ENCODE results near the gene NAP1L4.

Gene NAP1L4

GRCh38 chr11:2990617-2991451, 1.3 kb downstream of the NAP1L4 start:
- no peak for DNase-seq

DNA sequence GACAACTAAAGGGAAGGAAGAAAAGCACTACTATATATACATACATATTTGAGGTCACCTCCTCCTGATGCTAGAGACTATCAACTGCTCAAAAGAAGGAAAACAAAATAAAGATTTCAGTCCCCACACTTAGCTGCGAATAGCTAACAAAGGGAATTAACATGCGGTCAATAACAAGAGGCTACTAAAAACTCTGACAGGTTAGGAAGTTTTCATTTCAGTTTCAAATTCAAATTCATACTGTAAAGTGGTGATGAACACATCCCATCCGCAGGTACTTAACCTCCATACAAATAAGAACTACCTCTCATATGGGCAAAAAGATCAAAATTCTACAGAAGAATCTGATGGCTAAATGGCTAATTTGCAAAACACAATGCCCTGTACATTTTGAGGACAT, 2.6 kb downstream of the NAP1L4 start:
- no peak for DNase-seq

DNA sequence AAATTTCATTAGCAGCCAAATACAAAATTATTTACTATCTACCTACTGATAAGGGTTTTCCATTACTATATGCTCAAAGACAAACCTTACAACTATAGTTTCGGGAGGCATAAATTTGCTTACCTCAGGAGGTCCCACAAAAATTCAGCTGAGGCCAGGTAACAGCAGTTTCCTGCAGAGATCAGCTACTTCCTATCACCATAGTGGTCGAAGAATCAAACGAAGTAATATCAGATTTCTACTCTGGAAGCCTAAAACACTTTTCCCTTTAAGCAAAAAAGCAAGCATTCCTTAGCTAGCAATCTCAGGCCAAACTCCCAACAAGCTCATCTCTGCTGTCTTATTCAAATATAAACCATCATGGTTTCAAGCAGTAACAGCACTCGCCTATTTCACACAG, 3.1 kb downstream of the NAP1L4 start:
- no peak for DNase-seq

DNA sequence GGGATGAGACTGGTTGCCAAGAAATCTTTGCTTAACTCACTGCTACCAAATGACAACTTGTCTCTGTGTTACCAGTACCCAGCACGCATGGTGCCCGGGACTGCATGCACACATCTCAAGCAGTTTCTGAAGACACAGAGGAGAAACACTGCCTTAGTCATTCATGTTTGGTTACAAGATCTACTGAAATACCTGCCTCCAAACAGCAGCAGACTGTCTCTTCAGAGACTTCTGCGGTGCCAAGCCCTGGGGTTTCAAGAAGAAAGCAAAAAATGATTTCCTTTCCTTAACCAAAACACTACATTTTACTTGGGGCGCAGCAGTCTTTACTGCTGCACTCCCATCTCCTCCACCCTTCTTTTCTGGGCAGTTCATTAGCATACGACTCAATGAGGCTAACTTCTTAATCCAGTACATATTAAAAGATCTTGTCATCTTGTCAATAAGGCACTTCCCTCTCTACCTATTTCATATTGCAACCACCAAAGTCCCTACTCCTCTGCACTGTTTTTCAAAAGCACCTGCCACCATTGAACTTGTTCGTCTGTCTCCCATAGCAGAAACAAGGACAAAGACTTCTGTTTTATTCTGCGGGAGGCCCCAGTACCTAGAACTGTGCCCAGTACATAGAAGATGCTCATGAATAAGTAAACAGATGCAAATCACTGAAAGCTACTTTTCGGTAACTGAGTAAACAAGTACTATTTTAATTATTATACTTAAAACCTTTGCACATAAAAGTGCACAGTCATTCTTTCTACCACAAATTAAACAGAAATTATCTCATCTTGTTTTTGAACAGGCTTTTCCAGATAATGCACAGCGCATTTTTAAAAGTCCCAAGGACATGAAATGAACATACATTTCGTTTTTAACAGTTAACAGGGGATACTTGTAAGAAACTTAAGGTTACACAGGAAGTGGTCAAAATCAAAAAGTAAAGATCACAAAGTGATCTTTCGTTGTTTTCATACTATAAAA, 4.0 kb downstream of the NAP1L4 start:
- no peak for DNase-seq

- no peak for DNase-seq
Observed at GRCh38 chr11:2983908-2984307, 8.2 kb downstream of the NAP1L4 start.

- DNase-seq, result no peak
Observed at GRCh38 chr11:2982214-2982613, 9.9 kb downstream of the NAP1L4 start.

DNA sequence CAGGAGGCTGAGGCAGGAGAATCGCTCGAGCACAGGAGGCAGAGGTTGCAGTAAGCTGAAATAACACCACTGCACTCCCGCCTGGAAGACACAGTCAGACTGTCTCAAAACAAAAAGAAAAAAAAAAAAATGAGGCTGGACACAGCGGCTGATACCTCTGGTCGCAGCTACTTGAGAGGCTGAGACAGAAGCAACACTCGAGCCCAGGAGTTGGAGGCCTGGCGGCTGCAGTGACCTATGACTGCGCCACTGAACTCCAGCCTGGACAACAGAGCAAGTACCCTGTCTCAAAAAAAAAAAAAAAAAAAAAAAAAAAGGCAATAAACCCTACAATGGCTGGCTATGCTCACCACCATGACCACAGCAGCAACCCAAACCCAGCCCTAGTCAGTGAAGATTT, 11.0 kb downstream of the NAP1L4 start:
- no peak for DNase-seq

GRCh38 chr11:2980168-2980840, 11.8 kb downstream of the NAP1L4 start:
- DNase-seq, result no peak

DNA sequence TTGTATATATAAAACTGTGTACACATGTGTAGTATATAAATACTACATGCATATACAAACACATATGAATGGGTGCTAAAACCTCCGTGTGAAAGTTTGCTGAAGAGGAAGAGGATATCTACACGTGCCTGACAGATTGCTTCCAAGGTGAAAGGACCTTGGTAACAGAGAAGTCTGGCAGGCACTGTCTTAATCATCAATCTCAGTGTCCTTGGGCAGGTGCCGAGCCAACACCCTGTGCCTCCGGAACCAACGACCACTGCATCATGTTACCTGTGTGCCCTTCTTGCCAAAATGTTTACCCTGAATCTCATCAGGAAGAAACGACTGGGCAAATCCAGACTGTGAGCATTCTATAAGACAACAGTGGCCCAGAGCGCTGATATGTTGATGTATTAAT, 15.0 kb downstream of the NAP1L4 start:
- no peak for DNase-seq

GRCh38 chr11:2976294-2977063, 15.7 kb downstream of the NAP1L4 start:
- DNase-seq, result no peak

DNA sequence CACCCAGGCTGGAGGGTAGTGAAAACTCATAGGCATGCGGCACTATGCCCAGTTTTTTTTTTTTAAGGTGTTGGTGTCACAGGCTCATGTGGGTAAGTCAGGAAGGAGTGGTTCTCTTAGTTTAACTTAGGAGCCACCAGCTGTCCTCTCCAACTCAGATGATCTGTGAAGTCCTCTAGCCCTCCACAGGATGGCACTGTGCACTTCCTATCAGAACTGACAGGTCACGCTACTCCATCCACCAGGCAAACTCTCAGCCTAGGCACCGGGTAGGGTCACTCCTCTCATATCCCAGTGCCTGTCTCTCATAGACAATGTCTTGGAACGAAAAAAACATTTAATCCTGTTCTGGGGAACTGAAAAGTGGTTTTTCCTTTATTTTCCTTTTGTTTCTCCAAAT, 16.5 kb downstream of the NAP1L4 start:
- no peak for DNase-seq

DNA sequence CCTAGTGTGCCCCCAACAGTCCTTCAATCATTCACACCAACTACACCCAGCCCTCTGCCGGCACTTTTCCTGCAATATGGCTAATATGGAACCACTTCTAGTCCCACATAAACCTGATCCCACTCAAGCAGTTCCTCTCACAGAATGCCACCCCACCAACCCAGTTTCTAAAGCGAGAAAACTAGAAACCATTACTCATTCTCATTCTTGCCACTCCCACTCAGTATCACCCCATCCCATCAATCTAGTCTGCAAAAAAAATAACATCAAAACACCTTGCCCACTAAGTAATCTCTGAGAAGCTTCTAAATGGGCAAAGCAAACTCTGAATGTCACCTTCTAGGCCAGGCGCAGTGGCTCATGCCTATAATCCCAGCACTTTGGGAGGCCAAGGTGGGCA, 17.9 kb downstream of the NAP1L4 start:
- DNase-seq, result no peak

- no peak for DNase-seq
Observed at GRCh38 chr11:2968341-2968900, 23.7 kb downstream of the NAP1L4 start.

DNA sequence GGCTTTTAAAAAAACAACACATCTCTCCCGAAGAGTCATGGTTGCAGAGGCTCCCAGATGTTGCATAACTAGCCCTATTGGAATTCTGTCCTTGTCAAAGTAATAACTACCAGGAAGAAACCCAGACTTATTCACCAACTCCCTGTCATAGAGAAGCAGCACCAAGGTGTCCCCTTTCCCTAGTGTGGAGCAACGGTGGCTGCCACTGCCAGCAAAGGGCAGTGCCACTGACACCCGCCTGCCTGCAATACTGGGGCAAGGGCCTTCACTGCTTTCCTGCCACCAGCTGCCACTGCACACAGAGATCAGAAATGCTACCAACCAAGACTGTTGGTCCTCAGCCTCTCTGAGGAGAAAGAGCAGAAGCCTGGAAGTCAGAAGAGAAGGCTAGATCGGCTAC, 27.3 kb downstream of the NAP1L4 start:
- no peak for DNase-seq

DNA sequence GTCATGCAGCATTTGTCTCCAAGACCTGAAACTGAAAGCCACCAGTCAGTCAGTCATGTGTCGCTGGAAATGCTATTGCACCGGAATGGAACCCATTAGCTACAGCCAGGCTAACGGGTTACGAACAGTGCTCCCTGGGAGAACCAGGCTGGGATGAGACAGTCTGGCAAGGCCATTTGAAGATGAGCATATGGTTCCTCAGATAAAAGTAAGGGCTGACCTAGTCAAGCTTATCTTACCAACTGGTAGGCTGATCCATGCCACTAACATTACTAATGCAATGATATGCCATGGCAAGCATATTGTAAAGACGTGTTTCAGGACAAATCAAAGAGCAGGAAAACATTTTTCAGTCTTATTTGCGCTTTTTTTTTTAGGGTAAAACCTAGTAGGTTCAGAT, 28.4 kb downstream of the NAP1L4 start:
- DNase-seq, result no peak

DNA sequence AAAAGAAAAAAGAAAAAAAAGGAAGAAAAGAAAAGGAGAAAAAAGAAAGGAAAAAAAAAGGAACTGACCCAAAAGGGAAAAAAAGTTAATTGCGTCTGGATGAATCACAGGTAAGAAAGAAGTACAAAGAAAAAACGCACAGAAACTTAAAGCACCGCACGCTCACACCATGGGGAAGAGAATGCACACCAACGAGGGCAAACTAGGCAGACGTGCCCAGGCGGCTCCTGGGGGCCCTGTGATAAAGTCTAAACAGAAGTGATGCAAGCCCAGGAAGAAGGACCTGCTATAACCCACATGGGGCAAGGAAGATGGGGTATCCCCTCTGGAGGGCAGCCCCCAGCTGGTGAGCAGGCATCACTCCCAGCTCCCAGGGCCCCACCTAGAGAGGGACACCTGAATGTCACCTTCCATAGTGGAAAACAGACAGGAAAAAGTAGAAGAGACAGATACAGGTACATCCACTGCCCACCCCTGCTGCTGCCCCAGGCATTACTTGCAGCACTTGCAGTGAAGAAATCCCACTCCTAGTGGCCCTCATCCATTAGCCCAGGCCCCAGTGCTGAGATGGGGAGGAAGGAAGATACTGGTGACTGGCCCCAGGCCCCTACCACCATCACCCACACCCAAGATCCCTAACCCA, 28.9 kb downstream of the NAP1L4 start:
- DNase-seq, result no peak

- no peak for DNase-seq
Observed at GRCh38 chr11:2961080-2961479, 31.0 kb downstream of the NAP1L4 start.

- DNase-seq, result no peak
Observed at GRCh38 chr11:2960139-2960538, 32.0 kb downstream of the NAP1L4 start.

DNA sequence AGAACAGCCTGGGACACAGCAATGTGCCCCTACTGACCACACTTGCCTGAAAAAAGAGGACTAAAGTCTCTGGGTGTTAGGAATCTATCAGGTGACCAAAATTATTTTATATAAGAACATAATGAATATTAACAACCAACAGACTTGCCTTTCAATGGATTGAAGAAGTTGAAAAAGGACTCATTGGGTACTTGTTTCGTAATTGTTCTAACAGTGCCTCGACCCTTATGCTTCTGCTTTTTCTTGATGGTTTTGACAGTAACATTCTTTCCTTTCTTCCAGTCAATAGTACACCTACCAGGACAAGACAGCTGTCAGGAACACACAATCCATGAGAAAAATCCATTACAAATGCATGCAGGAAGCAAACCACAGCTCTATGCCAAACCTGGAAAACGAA, 33.9 kb downstream of the NAP1L4 start:
- DNase-seq, result no peak

DNA sequence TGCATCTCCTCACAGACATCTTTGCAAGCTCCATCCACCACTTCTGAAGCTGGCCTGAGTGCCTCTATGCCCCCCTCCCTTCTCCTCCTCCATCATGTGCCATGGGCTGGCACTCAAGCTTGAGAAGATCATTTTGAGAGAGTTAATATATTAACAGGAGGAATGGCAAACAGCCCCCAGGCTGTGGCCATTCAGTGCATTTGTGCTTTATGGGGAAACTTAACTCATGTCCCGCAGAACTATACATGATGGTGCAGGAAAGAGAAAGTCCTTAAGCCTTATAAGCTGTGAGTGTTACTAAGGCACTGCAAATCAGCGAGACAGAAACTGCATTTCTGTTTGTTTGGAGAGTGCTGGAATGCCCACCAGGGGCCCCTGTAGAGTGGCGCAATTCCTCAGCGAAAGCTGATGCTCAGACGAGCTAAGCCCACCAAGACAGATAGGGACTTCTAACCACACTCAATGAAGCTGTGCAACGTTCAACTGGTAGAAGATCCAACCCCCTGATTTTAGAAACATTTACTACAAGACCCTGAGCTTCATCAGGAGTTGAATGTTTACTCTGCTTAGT, 36.1 kb downstream of the NAP1L4 start:
- no peak for DNase-seq

GRCh38 chr11:2954263-2954662, 37.9 kb downstream of the NAP1L4 start:
- no peak for DNase-seq
